NCI-H128 (cell line): ENCODE data around the gene FREM1.

ENCODE experiments used
- DNase-seq: peaks from one replicate; lab custom pipeline; 2025; ENCODE audit not compliant: unreplicated experiment; lab: John Stamatoyannopoulos, UW

FREM1 gene

GRCh38 chr9:14870090-14870489, 40.1 kb downstream of the FREM1 start:
- DNase-seq = no peak

- DNase-seq = no peak
Measured at GRCh38 chr9:14869671-14870070, 40.6 kb downstream of the FREM1 start.

DNA sequence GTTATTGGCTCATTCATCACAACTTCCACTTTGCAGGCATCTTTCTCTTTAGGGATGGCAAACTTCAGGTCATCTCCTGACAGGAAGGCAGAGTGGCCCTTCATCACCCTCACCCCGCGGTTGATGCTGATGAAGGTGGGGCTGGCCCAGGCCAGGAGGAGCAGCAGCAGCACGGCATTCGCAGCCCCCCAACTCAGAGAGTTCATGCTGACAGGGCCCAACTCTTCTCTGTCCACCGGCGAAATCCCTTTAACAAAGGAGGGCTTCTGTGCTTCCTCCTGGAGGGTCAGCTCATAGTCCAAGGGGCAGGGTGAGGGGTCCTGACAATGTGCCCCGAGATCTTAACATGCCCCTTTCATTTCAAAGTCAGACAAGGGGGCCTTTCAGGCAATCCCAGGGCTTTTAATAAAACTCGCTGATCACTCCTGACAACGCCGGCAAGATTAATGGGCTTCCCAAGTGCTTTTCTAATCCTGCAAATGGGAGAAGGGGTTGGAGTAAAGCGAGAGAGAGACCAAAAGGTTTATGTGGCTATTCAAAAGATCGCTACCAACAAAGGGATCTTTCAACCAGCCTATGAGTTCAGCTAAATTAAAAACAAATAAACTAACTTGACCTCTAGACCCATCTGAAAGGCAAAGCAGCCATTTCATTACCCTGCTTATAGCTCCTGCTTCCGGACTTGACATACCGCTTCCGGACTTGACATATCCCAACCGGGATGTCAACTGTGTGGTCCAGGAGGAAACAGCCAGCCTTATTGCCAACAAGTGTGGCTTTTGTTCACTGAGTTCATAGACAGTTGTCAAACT, 41.2 kb downstream of the FREM1 start:
- DNase-seq = no peak

DNA sequence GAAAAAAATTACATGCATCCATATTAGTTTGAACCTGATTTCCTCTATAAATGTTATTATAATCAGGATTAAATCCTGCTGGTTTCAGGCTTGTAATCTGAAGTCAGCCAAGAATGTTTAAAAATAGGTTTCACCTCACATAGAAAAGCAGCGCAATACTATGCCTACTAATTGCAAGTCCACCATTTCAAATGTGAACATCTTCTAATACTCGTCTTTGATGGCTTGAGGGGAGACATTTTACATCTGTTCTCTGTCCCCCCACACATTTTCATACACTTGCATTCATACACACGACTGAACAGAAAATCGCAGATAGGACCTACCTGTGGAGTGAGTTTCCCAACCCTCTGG, 41.8 kb downstream of the FREM1 start:
- no peak for DNase-seq

DNA sequence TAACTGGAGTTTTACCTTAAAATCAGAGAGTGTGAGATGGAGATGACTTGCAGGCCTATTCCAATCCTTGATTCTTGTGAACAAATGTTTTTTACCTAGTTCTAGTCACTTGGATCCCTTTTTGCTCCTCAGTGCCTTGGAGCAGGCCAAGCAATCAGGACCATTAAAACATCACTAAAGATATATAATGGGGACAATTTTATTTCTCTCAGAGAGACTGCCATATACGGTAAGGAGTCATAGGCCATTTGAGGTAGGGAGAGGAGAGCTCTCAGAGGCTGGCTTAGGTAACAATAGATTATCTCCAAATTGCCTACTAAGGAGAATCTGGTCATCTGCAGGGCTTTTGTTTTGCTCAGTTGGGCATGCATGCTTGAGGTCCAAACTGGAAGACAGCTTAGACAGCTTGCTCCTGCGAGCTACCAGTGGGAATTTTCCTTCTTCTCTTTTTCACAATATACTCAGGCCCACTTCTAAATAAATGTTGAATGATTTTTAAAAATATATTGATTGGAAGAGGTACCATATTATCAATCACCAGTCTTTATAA, 44.0 kb downstream of the FREM1 start:
- DNase-seq = no peak

GRCh38 chr9:14864309-14864708, 45.9 kb downstream of the FREM1 start:
- DNase-seq = no peak

DNA sequence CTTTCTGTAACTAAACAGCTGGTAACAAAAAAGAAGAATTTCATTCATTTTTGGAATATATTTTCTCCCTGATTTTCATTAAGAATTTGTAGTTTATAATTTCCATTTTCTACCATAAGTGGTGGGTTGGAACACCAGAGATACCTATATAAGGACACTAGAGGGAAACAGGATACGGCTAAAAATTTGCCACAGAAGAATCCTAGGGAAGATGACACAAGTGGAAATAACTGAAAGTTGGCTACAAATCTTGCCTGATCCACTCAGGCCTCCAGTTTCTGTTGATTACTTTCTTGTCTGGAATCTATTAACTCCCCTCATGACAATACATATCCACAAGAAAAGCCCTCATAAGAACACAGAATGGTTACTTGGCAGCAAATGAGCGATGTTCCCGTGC, 46.8 kb downstream of the FREM1 start:
- DNase-seq = no peak

GRCh38 chr9:14857449-14858305, 52.6 kb downstream of the FREM1 start:
- no peak for DNase-seq

DNA sequence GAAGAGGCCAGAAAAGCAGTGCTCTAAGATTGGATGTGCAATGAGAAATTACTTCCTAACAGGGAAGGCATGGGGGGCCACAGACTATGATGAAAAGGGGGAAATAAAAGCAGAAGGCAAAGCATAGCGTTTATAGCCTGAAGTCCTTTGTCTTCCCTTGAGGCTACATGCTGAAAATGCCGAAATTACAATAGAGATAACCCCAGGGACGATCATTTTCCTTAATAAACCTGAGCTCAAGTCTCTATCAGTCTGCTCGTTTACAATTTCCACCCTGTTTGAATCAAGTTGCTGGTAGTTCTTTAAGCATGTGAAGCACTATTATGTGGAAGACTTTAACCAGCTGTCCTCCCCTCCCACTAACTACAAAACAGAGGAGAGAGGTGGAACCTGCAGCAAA, 60.4 kb downstream of the FREM1 start:
- no peak for DNase-seq

- no peak for DNase-seq
Measured at GRCh38 chr9:14849296-14849695, 60.9 kb downstream of the FREM1 start.

GRCh38 chr9:14846871-14847311, 63.3 kb downstream of the FREM1 start:
- DNase-seq = no peak

GRCh38 chr9:14843163-14843562, 67.1 kb downstream of the FREM1 start:
- DNase-seq = no peak

DNA sequence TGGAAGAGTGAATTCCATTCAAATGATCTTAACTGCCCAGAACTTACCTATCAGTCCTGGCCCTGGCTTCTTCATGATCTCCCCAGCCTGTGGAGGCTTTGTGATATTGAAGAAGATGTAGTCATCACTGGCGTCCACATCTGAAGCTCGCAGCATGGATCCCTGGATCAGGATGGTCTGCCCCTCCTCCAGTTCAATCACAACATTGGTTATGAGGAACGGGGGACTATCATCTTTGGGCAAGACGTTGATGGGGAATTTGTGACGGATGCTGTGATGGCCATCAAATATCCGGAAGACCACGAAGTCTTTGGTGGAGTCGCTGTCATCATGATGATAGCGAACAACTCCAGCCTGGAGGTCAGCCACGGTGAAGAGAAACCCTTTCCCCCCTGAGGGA, 68.0 kb downstream of the FREM1 start:
- DNase-seq = no peak

DNA sequence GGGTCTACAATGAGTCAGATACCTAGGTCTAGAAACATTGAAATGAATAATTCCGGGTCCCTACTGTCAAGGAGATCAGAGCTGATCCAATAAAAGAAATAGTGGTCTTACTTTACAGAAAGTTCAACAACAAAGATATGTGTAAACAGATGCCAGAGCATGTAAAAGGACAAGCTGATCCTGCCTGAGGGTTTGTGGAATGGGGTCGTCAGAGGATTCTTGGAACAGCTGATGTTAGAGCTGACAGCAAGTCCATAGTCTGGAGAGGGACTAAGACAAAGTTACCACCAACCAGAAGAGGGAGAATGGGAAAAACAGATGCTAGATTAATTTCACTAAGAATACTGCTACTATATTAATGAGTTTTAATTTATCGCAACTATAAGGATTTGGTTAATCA, 71.5 kb downstream of the FREM1 start:
- DNase-seq = no peak

DNA sequence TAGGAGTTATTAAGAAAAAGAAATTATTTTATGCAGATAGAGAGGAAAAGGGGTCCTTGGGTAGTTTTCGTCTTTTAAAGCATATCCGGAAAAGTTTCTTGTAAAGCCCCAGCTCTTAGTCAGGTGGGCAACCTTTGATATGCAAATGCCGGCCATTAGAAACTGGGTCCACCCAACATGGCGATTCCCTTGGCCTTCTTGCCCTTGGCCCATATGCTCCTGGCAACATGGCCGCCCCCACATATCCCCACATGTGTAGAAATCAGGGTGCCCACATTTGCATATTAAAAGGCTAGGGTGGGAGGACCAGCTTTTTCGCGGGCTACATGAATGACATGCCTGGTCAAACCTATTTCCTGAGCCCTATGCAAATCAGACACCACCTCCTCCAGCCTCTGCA, 73.3 kb downstream of the FREM1 start:
- DNase-seq = no peak

GRCh38 chr9:14831661-14832060, 78.6 kb downstream of the FREM1 start:
- DNase-seq = no peak

DNA sequence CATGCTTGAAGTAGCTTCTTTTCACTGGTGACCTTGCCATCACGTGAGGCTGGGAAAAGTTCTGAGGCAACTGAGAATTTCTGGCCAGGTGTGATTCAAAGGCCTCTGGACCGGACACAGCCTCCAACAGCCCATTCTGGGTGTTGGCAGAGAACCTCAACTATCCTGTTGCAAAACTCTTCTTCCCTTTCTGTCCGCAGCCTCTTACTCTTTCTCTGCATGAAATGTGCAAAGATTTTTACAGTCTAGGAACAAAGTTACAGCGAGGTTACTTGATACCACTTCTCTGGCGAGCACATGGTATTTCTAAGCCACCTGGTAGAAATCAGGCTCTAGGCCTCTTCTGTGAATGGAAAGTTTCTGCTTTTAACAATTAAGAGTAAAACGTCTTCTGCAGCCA, 79.2 kb downstream of the FREM1 start:
- DNase-seq = no peak

DNA sequence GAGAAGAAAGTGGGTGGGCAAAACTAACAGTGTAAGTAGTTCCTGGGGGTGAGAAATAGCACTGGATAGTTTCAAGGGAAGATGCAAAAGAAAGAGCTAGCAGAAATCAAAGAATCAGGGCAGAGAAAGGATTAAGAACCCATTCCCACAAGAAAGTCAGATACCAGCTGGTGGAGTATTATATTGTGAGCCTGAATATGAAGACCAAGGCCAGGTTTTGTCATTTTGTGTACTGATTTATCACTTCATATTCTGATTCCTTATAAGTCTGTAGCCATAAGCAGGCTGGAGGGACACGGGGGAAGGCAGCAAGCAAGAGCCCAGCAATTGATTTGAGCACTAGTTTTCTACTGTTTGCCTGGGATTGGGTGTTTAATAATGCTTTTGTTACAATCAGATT, 80.2 kb downstream of the FREM1 start:
- DNase-seq = no peak

DNA sequence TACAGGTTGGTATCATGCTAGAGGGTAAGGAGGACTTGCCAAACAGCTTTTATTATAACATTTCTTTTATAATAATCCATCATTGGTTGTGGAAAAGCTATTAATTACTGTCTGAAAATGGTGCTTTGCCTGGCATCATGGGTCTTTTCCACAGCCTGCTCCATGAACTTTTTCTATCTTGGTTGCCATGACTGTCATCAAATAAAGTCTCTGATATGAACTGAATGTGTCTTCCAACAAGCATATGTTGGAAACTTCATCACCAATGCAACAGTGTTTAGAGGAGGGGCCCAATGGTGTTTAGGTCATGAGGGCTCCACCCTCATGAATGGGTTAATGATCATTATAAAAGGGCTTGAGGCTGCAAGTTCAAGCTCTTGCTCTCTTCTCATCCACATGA, 81.0 kb downstream of the FREM1 start:
- DNase-seq = no peak

GRCh38 chr9:14827805-14828204, 82.4 kb downstream of the FREM1 start:
- no peak for DNase-seq

DNA sequence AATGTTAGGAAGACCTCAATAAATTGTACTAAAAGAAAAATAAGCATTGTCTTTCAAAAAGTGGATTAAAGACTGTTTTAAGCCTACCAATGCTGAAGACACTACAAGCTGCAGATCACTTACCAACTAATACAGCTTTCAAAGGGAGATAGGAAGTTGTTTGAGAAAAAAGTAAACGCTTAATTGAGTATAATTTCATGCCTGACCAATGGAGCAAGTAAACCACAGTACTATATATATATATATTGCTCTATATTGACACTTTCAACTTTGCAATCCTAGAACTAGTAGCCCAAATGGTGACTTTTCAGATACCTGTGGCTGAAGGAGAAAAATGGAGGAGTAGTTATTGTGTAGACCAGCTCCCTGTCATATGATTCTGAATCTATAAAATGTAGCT, 85.7 kb downstream of the FREM1 start:
- DNase-seq = no peak

DNA sequence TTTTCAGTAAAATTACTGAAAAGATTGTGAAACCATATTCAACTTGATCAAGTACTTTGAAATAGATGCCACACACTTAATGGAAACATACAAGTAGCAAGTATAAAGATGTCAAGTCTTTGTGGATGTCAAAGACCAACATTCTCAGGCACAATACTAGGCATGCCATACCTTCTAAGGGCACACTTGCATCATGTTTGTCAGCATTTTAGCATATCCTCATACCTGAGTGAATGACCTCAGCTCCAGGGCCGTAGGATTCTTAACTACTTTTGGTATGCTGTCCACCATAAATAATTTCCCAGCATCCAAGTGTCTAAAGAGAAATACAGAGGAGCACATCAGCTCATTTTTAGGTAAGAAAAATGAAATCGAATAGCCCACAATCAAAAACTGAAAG, 86.4 kb downstream of the FREM1 start:
- no peak for DNase-seq
